Measurements from ENCODE around the gene MPST. TPM values are rescaled to one million over a fixed set of nuclear protein-coding genes. Genes with fewer than 3 reads are reported as not detected.

MPST gene
- total and polyA plus RNA-seq, 4 experiments from 2014 or later, result 3.7 to 7.4 (median 5.6) TPM

GRCh38 chr22:37052386-37053309 lies 33.1 kb downstream of the MPST start:
- no peaks in the 10 kb centered on the region for H3K27me3 Mint-ChIP-seq
- ChIA-PET CTCF (ENCODE audit: partially characterized antibody) (no interaction called here), POLR2A (ENCODE audit: partially characterized antibody) (interaction anchor here (0.7 to 1.7 kb wide), 7 partner anchors 27 to 192 kb away, joined by 3 to 8 read pairs (median 3); partner anchors contain the start of genes IL2RB and RAC2)
- H3K9me3 ChIP-seq (ENCODE audit: control insufficient read depth in 1 of 2, low read length in 2 of 2), result no peaks in the 10 kb centered on the region
- no peaks in the 10 kb centered on the region for H3K9me3 Mint-ChIP-seq
- no peak for DNase-seq
- peak overlapping the region; percentile 37 to 93 (median 67) for H3K27ac Mint-ChIP-seq
- H3K4me3 ChIP-seq (ENCODE audit: low read length in 2 of 2), result peak overlapping the region; percentile 17 to 60
- peaks cover 14% of the 10 kb centered on the region for H3K4me1 ChIP-seq (ENCODE audit: insufficient read depth, low read length)
- intact Hi-C loops (cut with micrococcal nuclease), result no loop called here
- no peaks in the 10 kb centered on the region for H3K27me3 ChIP-seq (ENCODE audit: insufficient read depth, low read length)
- peaks cover 22 to 23% of the 10 kb centered on the region in 2 donors for H3K36me3 Mint-ChIP-seq
- peaks cover 4 to 20% (median 13%) of the 10 kb centered on the region in 4 donors for H3K4me1 Mint-ChIP-seq
- H3K27ac ChIP-seq (ENCODE audit: low read depth, low read length), result peak overlapping the region; percentile 70
- H3K36me3 ChIP-seq (ENCODE audit: insufficient read depth, low read length), result peaks cover 11% of the 10 kb centered on the region
- H3K4me3 Mint-ChIP-seq, result peak overlapping the region; percentile 82 to 90 (median 84)

GRCh38 chr22:37053310-37054055 lies 33.9 kb downstream of the MPST start:
- Mint-ChIP-seq H3K36me3 (peaks cover 24 to 30% of the 10 kb centered on the region in 2 donors), H3K27ac (peak overlapping the region in 1 of 7 donors; percentile 21), H3K27me3 (no peaks in the 10 kb centered on the region), H3K4me3 (peak overlapping the region in 5 of 8 donors; percentile 50 to 90 (median 63)), H3K9me3 (no peaks in the 10 kb centered on the region), H3K4me1 (peaks cover 4 to 20% (median 13%) of the 10 kb centered on the region in 4 donors)
- H3K4me1 ChIP-seq (ENCODE audit: insufficient read depth, low read length), result peaks cover 14% of the 10 kb centered on the region
- DNase-seq, result no peak
- H3K27ac ChIP-seq (ENCODE audit: low read depth, low read length), result no peak overlapping the region
- intact Hi-C loops (cut with micrococcal nuclease), result no loop called here
- CTCF ChIA-PET (ENCODE audit: partially characterized antibody), result no interaction called here
- no peaks in the 10 kb centered on the region for H3K27me3 ChIP-seq (ENCODE audit: insufficient read depth, low read length)
- H3K4me3 ChIP-seq (ENCODE audit: low read length in 2 of 2), result no peak overlapping the region
- H3K36me3 ChIP-seq (ENCODE audit: insufficient read depth, low read length), result peaks cover 15% of the 10 kb centered on the region
- POLR2A ChIA-PET (ENCODE audit: partially characterized antibody), result interaction anchor here (1.1 kb wide), 1 partner anchor 26 kb away, joined by 4 read pairs; no protein-coding TSS in a partner anchor
- H3K9me3 ChIP-seq (ENCODE audit: control insufficient read depth in 1 of 2, low read length in 2 of 2), result no peaks in the 10 kb centered on the region

GRCh38 chr22:37054056-37054395 lies 34.5 kb downstream of the MPST start:
- Histone ChIP-seq H3K4me3 (ENCODE audit: low read length in 2 of 2) (no peak overlapping the region), H3K4me1 (ENCODE audit: insufficient read depth, low read length) (peaks cover 14% of the 10 kb centered on the region), H3K27ac (ENCODE audit: low read depth, low read length) (no peak overlapping the region), H3K27me3 (ENCODE audit: insufficient read depth, low read length) (no peaks in the 10 kb centered on the region), H3K36me3 (ENCODE audit: insufficient read depth, low read length) (peaks cover 15% of the 10 kb centered on the region), H3K9me3 (ENCODE audit: control insufficient read depth in 1 of 2, low read length in 2 of 2) (no peaks in the 10 kb centered on the region)
- intact Hi-C loops (cut with micrococcal nuclease), result no loop called here
- H3K27me3 Mint-ChIP-seq, result no peaks in the 10 kb centered on the region
- H3K36me3 Mint-ChIP-seq, result peaks cover 24 to 32% of the 10 kb centered on the region in 2 donors
- DNase-seq, result no peak
- peak overlapping the region in 3 of 8 donors; percentile 33 to 63 (median 50) for H3K4me3 Mint-ChIP-seq
- CTCF ChIA-PET (ENCODE audit: partially characterized antibody), result interaction anchor here (2.0 kb wide), 1 partner anchor 10 kb away, joined by 6 read pairs; no protein-coding TSS in a partner anchor
- no peak overlapping the region for H3K27ac Mint-ChIP-seq
- POLR2A ChIA-PET (ENCODE audit: partially characterized antibody), result interaction anchor here (1.1 kb wide), 1 partner anchor 26 kb away, joined by 4 read pairs; no protein-coding TSS in a partner anchor
- peaks cover 4 to 20% (median 13%) of the 10 kb centered on the region in 4 donors for H3K4me1 Mint-ChIP-seq
- no peaks in the 10 kb centered on the region for H3K9me3 Mint-ChIP-seq

GRCh38 chr22:37054600-37055365 lies 35.2 kb downstream of the MPST start:
- Histone ChIP-seq H3K4me3 (ENCODE audit: low read length in 2 of 2) (no peak overlapping the region), H3K4me1 (ENCODE audit: insufficient read depth, low read length) (peaks cover 21% of the 10 kb centered on the region), H3K36me3 (ENCODE audit: insufficient read depth, low read length) (peaks cover 15% of the 10 kb centered on the region), H3K27me3 (ENCODE audit: insufficient read depth, low read length) (no peaks in the 10 kb centered on the region), H3K9me3 (ENCODE audit: control insufficient read depth in 1 of 2, low read length in 2 of 2) (no peaks in the 10 kb centered on the region), H3K27ac (ENCODE audit: low read depth, low read length) (no peak overlapping the region)
- no peak for DNase-seq
- Mint-ChIP-seq H3K27ac (peak overlapping the region in 1 of 7 donors; percentile 12), H3K4me3 (no peak overlapping the region), H3K4me1 (peaks cover 4 to 21% (median 13%) of the 10 kb centered on the region in 4 donors), H3K27me3 (no peaks in the 10 kb centered on the region), H3K9me3 (no peaks in the 10 kb centered on the region), H3K36me3 (peaks cover 24 to 35% of the 10 kb centered on the region in 2 donors)
- intact Hi-C loops (cut with micrococcal nuclease), result no loop called here
- ChIA-PET POLR2A (ENCODE audit: partially characterized antibody) (no interaction called here), CTCF (ENCODE audit: partially characterized antibody) (interaction anchor here (0.9 to 2.0 kb wide), 4 partner anchors 11 to 418 kb away, joined by 3 to 6 read pairs (median 4); no protein-coding TSS in a partner anchor)

- Mint-ChIP-seq H3K9me3 (no peaks in the 10 kb centered on the region), H3K36me3 (peaks cover 24 to 43% of the 10 kb centered on the region in 2 donors), H3K27ac (no peak overlapping the region), H3K4me1 (peaks cover 6 to 26% (median 19%) of the 10 kb centered on the region in 4 donors), H3K27me3 (no peaks in the 10 kb centered on the region), H3K4me3 (no peak overlapping the region)
- peaks cover 33% of the 10 kb centered on the region for H3K4me1 ChIP-seq (ENCODE audit: insufficient read depth, low read length)
- H3K9me3 ChIP-seq (ENCODE audit: control insufficient read depth in 1 of 2, low read length in 2 of 2), result no peaks in the 10 kb centered on the region
- no peak overlapping the region for H3K27ac ChIP-seq (ENCODE audit: low read depth, low read length)
- intact Hi-C loops (cut with micrococcal nuclease), result no loop called here
- no peaks in the 10 kb centered on the region for H3K27me3 ChIP-seq (ENCODE audit: insufficient read depth, low read length)
- ChIA-PET CTCF (ENCODE audit: partially characterized antibody) (interaction anchor here (1.6 kb wide), 1 partner anchor 34 kb away, joined by 4 read pairs; no protein-coding TSS in a partner anchor), POLR2A (ENCODE audit: partially characterized antibody) (no interaction called here)
- no peak for DNase-seq
- no peak overlapping the region for H3K4me3 ChIP-seq (ENCODE audit: low read length in 2 of 2)
- H3K36me3 ChIP-seq (ENCODE audit: insufficient read depth, low read length), result peaks cover 15% of the 10 kb centered on the region
Observed at GRCh38 chr22:37056246-37056645, 36.7 kb downstream of the MPST start.

GRCh38 chr22:37057226-37057625 lies 37.7 kb downstream of the MPST start:
- H3K4me1 ChIP-seq (ENCODE audit: insufficient read depth, low read length), result peaks cover 29% of the 10 kb centered on the region
- H3K4me3 Mint-ChIP-seq, result no peak overlapping the region
- H3K27me3 Mint-ChIP-seq, result no peaks in the 10 kb centered on the region
- H3K4me3 ChIP-seq (ENCODE audit: low read length in 2 of 2), result no peak overlapping the region
- H3K9me3 Mint-ChIP-seq, result no peaks in the 10 kb centered on the region
- CTCF ChIA-PET (ENCODE audit: partially characterized antibody), result interaction anchor here (0.9 kb wide), 1 partner anchor 143 kb away, joined by 3 read pairs; no protein-coding TSS in a partner anchor
- H3K36me3 ChIP-seq (ENCODE audit: insufficient read depth, low read length), result peaks cover 15% of the 10 kb centered on the region
- H3K9me3 ChIP-seq (ENCODE audit: control insufficient read depth in 1 of 2, low read length in 2 of 2), result no peaks in the 10 kb centered on the region
- POLR2A ChIA-PET (ENCODE audit: partially characterized antibody), result no interaction called here
- DNase-seq, result no peak
- intact Hi-C loops (cut with micrococcal nuclease), result no loop called here
- peaks cover 8 to 23% (median 18%) of the 10 kb centered on the region in 4 donors for H3K4me1 Mint-ChIP-seq
- no peaks in the 10 kb centered on the region for H3K27me3 ChIP-seq (ENCODE audit: insufficient read depth, low read length)
- peak overlapping the region in 1 of 7 donors; percentile 12 for H3K27ac Mint-ChIP-seq
- H3K36me3 Mint-ChIP-seq, result peaks cover 24 to 46% of the 10 kb centered on the region in 2 donors
- no peak overlapping the region for H3K27ac ChIP-seq (ENCODE audit: low read depth, low read length)
